ENCODE data around the gene IL4.

The IL4 gene

GRCh38 chr5:132658381-132659302 lies 15.1 kb upstream of the IL4 start:
- no peak for DNase-seq

GRCh38 chr5:132659598-132660493 lies 13.9 kb upstream of the IL4 start:
- DNase-seq: no peak

- no peak for DNase-seq
Observed at GRCh38 chr5:132661231-132662003, 12.4 kb upstream of the IL4 start.

GRCh38 chr5:132662004-132662401 lies 11.8 kb upstream of the IL4 start:
- no peak for DNase-seq

- peak; percentile 10 for DNase-seq
Observed at GRCh38 chr5:132662925-132663770, 10.6 kb upstream of the IL4 start.

GRCh38 chr5:132663771-132664695 lies 9.8 kb upstream of the IL4 start:
- DNase-seq: no peak

- DNase-seq: no peak
Observed at GRCh38 chr5:132664696-132665209, 9.0 kb upstream of the IL4 start.

GRCh38 chr5:132665574-132666080 lies 8.2 kb upstream of the IL4 start:
- DNase-seq: no peak

GRCh38 chr5:132666310-132667123 lies 7.3 kb upstream of the IL4 start:
- DNase-seq: no peak

- no peak for DNase-seq
Observed at GRCh38 chr5:132667309-132667708, 6.5 kb upstream of the IL4 start.

- no peak for DNase-seq
Observed at GRCh38 chr5:132667761-132668705, 5.8 kb upstream of the IL4 start.

GRCh38 chr5:132668706-132669454 lies 4.9 kb upstream of the IL4 start:
- no peak for DNase-seq

GRCh38 chr5:132669455-132669820 lies 4.4 kb upstream of the IL4 start:
- DNase-seq: no peak

- DNase-seq: no peak
Observed at GRCh38 chr5:132669966-132670882, 3.6 kb upstream of the IL4 start.

GRCh38 chr5:132671000-132671399 lies 2.8 kb upstream of the IL4 start:
- no peak for DNase-seq

- no peak for DNase-seq
Observed at GRCh38 chr5:132673488-132673887, 301 bp upstream of the IL4 start.

All from central memory CD4-positive, alpha-beta T cell (primary cell).